GM12878 (cell line): ENCODE measurements around the gene TCF15. TPM values are rescaled to one million over a fixed set of nuclear protein-coding genes. Genes with fewer than 3 reads are reported as not detected.

Experiments
- ATAC-seq: fragments of 200-7000 bp; cut with Tn5 transposase; 3 replicates; pipeline ENCODE4 v1.9.1; 2020; ENCODE audit warnings: mild to moderate bottlenecking, moderate library complexity
- BruUV-seq: library from RNA; stranded (reverse); fragments of 400-500 nt; replicated peaks from 2 replicates; lab custom pipeline; 2021; lab: Mats Ljungman, UMichigan
- CTCF ChIA-PET: fragments of 300-600 bp; sonication (Branson Sonifier 250); formaldehyde crosslinking; extraction: SDS; loops from one replicate; lab custom pipeline; 2021; ENCODE audit warnings: inconsistent platforms; lab: Yijun Ruan, JAX
- POLR2A ChIA-PET: fragments of 350-600 bp; formaldehyde crosslinking; extraction: SDS; loops from one replicate; lab custom pipeline; 2021; ENCODE audit warnings: inconsistent platforms; lab: Charles Lee
- RAD21 ChIA-PET: fragments of 300-600 bp; sonication (Branson Sonifier 250); formaldehyde crosslinking; loops from one replicate; lab custom pipeline; 2023; ENCODE audit warnings: antibody characterized with exemption; ENCODE audit not compliant: unreplicated experiment; lab: Charles Lee
- SMC1A ChIA-PET: fragments of 300-600 bp; sonication (Branson Sonifier 250); formaldehyde crosslinking; loops from one replicate; lab custom pipeline; 2023; ENCODE audit not compliant: unreplicated experiment, uncharacterized antibody; lab: Charles Lee
- DNase-seq: peaks from one replicate; pipeline ENCODE4 v3.0.0-alpha.2; 2011; ENCODE audit warnings: low read depth, low spot score
- FAIRE-seq: peaks from 3 replicates; lab custom pipeline; 2011; peaks lifted over from hg19 to GRCh38; lab: Jason Lieb, UNC
- H2AFZ ChIP-seq: 2 replicates; pipeline ENCODE4 v1.6.0; 2011; ENCODE audit warnings: low read depth, low read length, control low read depth; ENCODE audit not compliant: control insufficient read depth
- H3K27ac ChIP-seq: 2 replicates; pipeline ENCODE4 v1.5.1; 2011; ENCODE audit warnings: control low read depth; ENCODE audit not compliant: control insufficient read depth, insufficient read depth
- H3K27me3 ChIP-seq, 2 experiments: replicated peaks in 1 of 2; 2 replicates each; pipeline versions ENCODE4 v1.6.0 to v1.6.1; 2011; ENCODE audit warnings: low read length in 1 of 2; ENCODE audit not compliant: control insufficient read depth in 2 of 2, insufficient read depth in 2 of 2
- H3K36me3 ChIP-seq, 2 experiments: 2 replicates each; pipeline ENCODE4 v1.5.1; 2011; ENCODE audit warnings: low read length in 1 of 2; ENCODE audit not compliant: control insufficient read depth in 2 of 2, insufficient read depth in 2 of 2
- H3K4me1 ChIP-seq: 2 replicates; pipeline ENCODE4 v1.6.1; 2011; ENCODE audit warnings: mild to moderate bottlenecking, low read length, moderate library complexity, mixed read lengths; ENCODE audit not compliant: control insufficient read depth, insufficient read depth
- H3K4me2 ChIP-seq: 2 replicates; pipeline ENCODE4 v1.6.0; 2011; ENCODE audit warnings: control low read depth; ENCODE audit not compliant: control insufficient read depth, insufficient read depth
- H3K4me3 ChIP-seq: fragments of 200-600 bp; sonication (generic); 2 replicates; pipeline ENCODE4 v1.5.1; 2016
- H3K79me2 ChIP-seq: 2 replicates; pipeline ENCODE4 v1.6.0; 2011; ENCODE audit warnings: low read length; ENCODE audit not compliant: control insufficient read depth, insufficient read depth
- H3K9ac ChIP-seq: 2 replicates; pipeline ENCODE4 v1.8.0; 2011; ENCODE audit warnings: low read length, control low read depth, mixed read lengths; ENCODE audit not compliant: control insufficient read depth, insufficient read depth
- H3K9me3 ChIP-seq: replicated peaks from 3 replicates; pipeline ENCODE4 v1.5.1; 2011; ENCODE audit warnings: mild to moderate bottlenecking, low read length; ENCODE audit not compliant: control insufficient read depth, insufficient read depth
- H4K20me1 ChIP-seq: 2 replicates; pipeline ENCODE4 v1.6.0; 2011; ENCODE audit not compliant: control insufficient read depth, insufficient read depth
- BHLHE40 ChIP-seq, 2 experiments: fragments of 450-650 bp in 1 of 2; IDR thresholded peaks; 2 replicates each; pipeline ENCODE4 v1.6.1; 2011 to 2017; ENCODE audit warnings: low read depth in 2 of 2, borderline replicate concordance in 1 of 2, improper control_type of control experiment in 1 of 2, low read length in 1 of 2, mild to moderate bottlenecking in 1 of 2
- CEBPB ChIP-seq, 2 experiments: fragments of 150-350 bp in 1 of 2; IDR thresholded peaks; 2 replicates each; pipeline ENCODE4 v1.6.1; 2012 to 2014; ENCODE audit warnings: low read depth in 2 of 2, low read length in 2 of 2, borderline replicate concordance in 1 of 2, inconsistent platforms in 1 of 2
- ESRRA ChIP-seq: IDR thresholded peaks from 2 replicates; pipeline ENCODE4 v1.6.1; 2012; ENCODE audit warnings: mild to moderate bottlenecking, low read length, improper control_type of control experiment
- FOS ChIP-seq: IDR thresholded peaks from 3 replicates; pipeline ENCODE4 v1.6.1; 2011; ENCODE audit warnings: borderline replicate concordance; ENCODE audit not compliant: insufficient read length; ENCODE audit errors: extremely low read depth
- IKZF2 ChIP-seq, 2 experiments: fragments of 450-650 bp; IDR thresholded peaks; 2 replicates each; pipeline ENCODE4 v1.6.1; 2017; ENCODE audit warnings: mild to moderate bottlenecking in 2 of 2, moderate library complexity in 2 of 2
- NFXL1 ChIP-seq: fragments of 450-650 bp; IDR thresholded peaks from 2 replicates; pipeline ENCODE4 v1.6.1; 2017; ENCODE audit warnings: antibody characterized with exemption, mild to moderate bottlenecking, borderline replicate concordance
- NRF1 ChIP-seq: conservative IDR thresholded peaks from 2 replicates; pipeline ENCODE4 v1.6.1; 2011; ENCODE audit warnings: mild to moderate bottlenecking, low read depth, low read length, improper control_type of control experiment
- REST ChIP-seq: IDR thresholded peaks from 2 replicates; pipeline ENCODE4 v1.6.1; 2012; ENCODE audit warnings: mild to moderate bottlenecking, low read depth, low read length
- SMAD5 ChIP-seq: IDR thresholded peaks from 2 replicates; pipeline ENCODE4 v1.6.1; 2016; ENCODE audit warnings: antibody characterized with exemption, low read depth
- ZBTB33 ChIP-seq: fragments of 450-650 bp; IDR thresholded peaks from 2 replicates; pipeline ENCODE4 v1.6.1; 2017; ENCODE audit warnings: mild to moderate bottlenecking
- ZNF592 ChIP-seq: fragments of 450-650 bp; IDR thresholded peaks from 2 replicates; pipeline ENCODE4 v1.6.1; 2017; ENCODE audit warnings: mild to moderate bottlenecking, moderate library complexity
- ZSCAN29 ChIP-seq: fragments of 450-650 bp; IDR thresholded peaks from 2 replicates; pipeline ENCODE4 v1.6.1; 2017; ENCODE audit warnings: mild to moderate bottlenecking, moderate library complexity
- ZZZ3 ChIP-seq: IDR thresholded peaks from 2 replicates; pipeline ENCODE4 v1.6.1; 2011; ENCODE audit warnings: low read depth; ENCODE audit not compliant: control insufficient read depth, insufficient read length
- WGBS: methylation state at CpG from one replicate; pipeline ENCODE4 v1.1.6; 2016; ENCODE audit warnings: low lambda C conversion rate; ENCODE audit not compliant: insufficient replicate concordance, insufficient coverage; ENCODE audit errors: missing lambda C conversion rate; 5-methylcytosine and 5-hydroxymethylcytosine counted together
- in situ Hi-C: fragments of 300-500 bp; cut with MboI; formaldehyde crosslinking; loops from 9 replicates; pipeline ENCODE4 v1.14.3; 2018; ENCODE audit warnings: mixed read lengths
- intact Hi-C: fragments of 100-400 bp; cut with micrococcal nuclease; formaldehyde crosslinking; loops from one replicate; pipeline ENCODE4 v1.14.2; 2022; ENCODE audit not compliant: unreplicated experiment
- polyA plus RNA-seq, 11 experiments: library from polyadenylated mRNA; depleted of rRNA in 4 of 11; unstranded in 6 of 11; stranded (reverse) in 5 of 11; fragments of >200 nt; fragmentation: Nextera tagmentation in 4 of 11; fragmentation: Illumina TruSeq in 1 of 11; extraction: Ambion mirVana in 4 of 11; extraction: Trizol in 1 of 11; gene quantifications; 1 replicate in 1 of 11; 2 replicates in 10 of 11; pipeline versions ENCODE4 v1.2.1 to v1.2.3, GENCODE V29; 2011 to 2016; ENCODE audit warnings: inconsistent platforms in 2 of 11, missing spikeins in 2 of 11, low read depth in 1 of 11
- total RNA-seq, 4 experiments: library from RNA; depleted of rRNA in 3 of 4; stranded (reverse); fragments of >200 nt in 3 of 4; fragmentation: Illumina TruSeq in 1 of 4; extraction: Trizol in 1 of 4; gene quantifications; 2 replicates each; pipeline versions ENCODE4 v1.2.1 to v1.2.3, GENCODE V29; 2013 to 2021

Gene TCF15
- total and polyA plus RNA-seq, 10 of the 15 experiments (the other 5 are each of a cell fraction or from before 2014, with no cell fraction given) = 0.08 TPM; not detected in 9

- no peak for DNase-seq
- 14% methylated on average over 14 of the region's 14 CpGs for WGBS
- ChIA-PET POLR2A (no interaction called here), RAD21 (no interaction called here), SMC1A (no interaction called here), CTCF (interaction anchor here (0.8 kb wide), 1 partner anchor 11 kb away, joined by 3 read pairs; no protein-coding TSS in a partner anchor)
- no TSS peak for BruUV-seq
- H3K4me1 ChIP-seq = no peaks in the 10 kb centered on the region
- no peak overlapping the region for H2AFZ ChIP-seq
- no peaks in the 10 kb centered on the region for H3K79me2 ChIP-seq
- no peaks in the 10 kb centered on the region for H4K20me1 ChIP-seq
- intact Hi-C loops = no loop called here
- no peaks in the 10 kb centered on the region for H3K9me3 ChIP-seq
- H3K9ac ChIP-seq = no peak overlapping the region
- FAIRE-seq = no peak
- no peak overlapping the region for H3K4me2 ChIP-seq
- no peaks in the 10 kb centered on the region for H3K36me3 ChIP-seq
- ATAC-seq = no peak
- H3K27me3 ChIP-seq = peaks cover 0 to 2% of the 10 kb centered on the region in 2 experiments; a peak in 3 of 4 replicates
- no peak overlapping the region for H3K4me3 ChIP-seq
- no peak overlapping the region for H3K27ac ChIP-seq
- in situ Hi-C loops = no loop called here
- no peak for TF ChIP-seq ZNF592
- no peak for TF ChIP-seq FOS
- no peak for TF ChIP-seq ZSCAN29
- TF ChIP-seq BHLHE40 (IDR thresholded peaks at IDR 0.05; ENCODE audit: borderline replicate concordance in 1 of 2, low read depth in 2 of 2, low read length in 1 of 2) = no peak
- no peak for TF ChIP-seq NRF1
- TF ChIP-seq CEBPB (IDR thresholded peaks at IDR 0.05; ENCODE audit: borderline replicate concordance in 1 of 2, low read depth in 2 of 2, low read length in 2 of 2) = no peak
- no peak for TF ChIP-seq NFXL1
- TF ChIP-seq ESRRA = no peak
- TF ChIP-seq SMAD5 = no peak
- TF ChIP-seq ZZZ3 = no peak
- no peak for TF ChIP-seq IKZF2 (IDR thresholded peaks at IDR 0.05)
- TF ChIP-seq REST = no peak
- TF ChIP-seq ZBTB33 = no peak
Measured at GRCh38 chr20:634148-634925, 24.2 kb upstream of the TCF15 start.
